Fibroblast of lung (primary cell): ENCODE data around the gene MYLK3. TPM values are rescaled to one million over a fixed set of nuclear protein-coding genes. Genes with fewer than 3 reads are reported as not detected.
"Not testable (repeated sequence)": the region's sequence is repeated elsewhere in the genome, so short reads cannot be mapped to it uniquely, and the experiment has no call there.

Experiments used
- DNase-seq, 2 donors: peaks; one replicate each; pipeline versions ENCODE4 v3.0.0 to v3.0.0-alpha.2; 2010; ENCODE audit warnings: low read depth in 2 of 2
- H2AFZ ChIP-seq: 2 replicates; pipeline ENCODE4 v1.5.1; 2012; ENCODE audit warnings: low read length, control low read depth, inconsistent platforms
- H3K27ac ChIP-seq: 2 replicates; pipeline ENCODE4 v1.5.1; 2011; ENCODE audit warnings: low read length, control low read depth; ENCODE audit not compliant: insufficient read depth
- H3K27me3 ChIP-seq: 2 replicates; pipeline ENCODE4 v1.5.1; 2011; ENCODE audit warnings: mild to moderate bottlenecking, low read length; ENCODE audit not compliant: control insufficient read depth, insufficient read depth
- H3K36me3 ChIP-seq: 2 replicates; pipeline ENCODE4 v1.5.1; 2011; ENCODE audit warnings: low read length; ENCODE audit not compliant: control insufficient read depth, insufficient read depth
- H3K4me1 ChIP-seq: 2 replicates; pipeline ENCODE4 v1.5.1; 2011; ENCODE audit warnings: low read length; ENCODE audit not compliant: control insufficient read depth, insufficient read depth; ENCODE audit errors: extremely low read depth
- H3K4me2 ChIP-seq: 2 replicates; pipeline ENCODE4 v1.5.1; 2011; ENCODE audit warnings: low read length, control low read depth; ENCODE audit not compliant: insufficient read depth; ENCODE audit errors: extremely low read depth
- H3K4me3 ChIP-seq, 4 experiments: fragments of 200-600 bp in 1 of 4; sonication (generic) in 1 of 4; replicated peaks in 1 of 4; 2 replicates each; pipeline ENCODE4 v1.5.1; 2011 to 2016; ENCODE audit warnings: low read length in 4 of 4, low read depth in 3 of 4, mild to moderate bottlenecking in 3 of 4, control low read depth in 2 of 4, inconsistent platforms in 1 of 4, mixed read lengths in 1 of 4; ENCODE audit not compliant: insufficient read depth in 1 of 4; ENCODE audit errors: control extremely low read depth in 1 of 4
- H3K79me2 ChIP-seq: 2 replicates; pipeline ENCODE4 v1.5.1; 2012; ENCODE audit warnings: mild to moderate bottlenecking, low read length, inconsistent platforms; ENCODE audit not compliant: control insufficient read depth, insufficient read depth
- H3K9ac ChIP-seq: 2 replicates; pipeline ENCODE4 v1.5.1; 2011; ENCODE audit warnings: mild to moderate bottlenecking, low read length, control low read depth; ENCODE audit not compliant: insufficient read depth
- H3K9me3 ChIP-seq: 2 replicates; pipeline ENCODE4 v1.5.1; 2012; ENCODE audit warnings: low read depth, low read length; ENCODE audit not compliant: control insufficient read depth, insufficient read depth
- H4K20me1 ChIP-seq: 2 replicates; pipeline ENCODE4 v1.5.1; 2011; ENCODE audit warnings: low read length; ENCODE audit not compliant: control insufficient read depth, insufficient read depth; ENCODE audit errors: extremely low read depth
- EZH2 ChIP-seq: IDR thresholded peaks from 2 replicates; pipeline ENCODE4 v1.5.1; 2012; ENCODE audit warnings: low read length, control low read depth, mild to moderate bottlenecking; ENCODE audit errors: missing control alignments
- polyA plus RNA-seq, 2 donors: library from polyadenylated mRNA; depleted of rRNA in 1 of 2; stranded (reverse) in 1 of 2; unstranded in 1 of 2; fragments of >200 nt; gene quantifications; 2 replicates each; pipeline ENCODE4 v1.2.1, GENCODE V29; 2011 to 2012; ENCODE audit warnings: missing spikeins in 1 of 2
- total RNA-seq: library from RNA; depleted of rRNA; stranded (reverse); fragments of >200 nt; gene quantifications from 2 replicates; pipeline ENCODE4 v1.2.1, GENCODE V29; 2014
- TF ChIP-seq, protein P1 (sequence below), 2 donors: IDR thresholded peaks in 1 of 2; conservative IDR thresholded peaks in 1 of 2; 1 replicate in 1 of 2; 2 replicates in 1 of 2; pipeline ENCODE4 v1.5.1; 2011 to 2012; ENCODE audit warnings: low read length in 2 of 2, control low read depth in 1 of 2, inconsistent platforms in 1 of 2, low read depth in 1 of 2, mild to moderate bottlenecking in 1 of 2

MYLK3 gene
- total and polyA plus RNA-seq, 2 donors (not counting 1 experiment from before 2014, with no cell fraction given) = 0.07 to 0.17 TPM

DNA sequence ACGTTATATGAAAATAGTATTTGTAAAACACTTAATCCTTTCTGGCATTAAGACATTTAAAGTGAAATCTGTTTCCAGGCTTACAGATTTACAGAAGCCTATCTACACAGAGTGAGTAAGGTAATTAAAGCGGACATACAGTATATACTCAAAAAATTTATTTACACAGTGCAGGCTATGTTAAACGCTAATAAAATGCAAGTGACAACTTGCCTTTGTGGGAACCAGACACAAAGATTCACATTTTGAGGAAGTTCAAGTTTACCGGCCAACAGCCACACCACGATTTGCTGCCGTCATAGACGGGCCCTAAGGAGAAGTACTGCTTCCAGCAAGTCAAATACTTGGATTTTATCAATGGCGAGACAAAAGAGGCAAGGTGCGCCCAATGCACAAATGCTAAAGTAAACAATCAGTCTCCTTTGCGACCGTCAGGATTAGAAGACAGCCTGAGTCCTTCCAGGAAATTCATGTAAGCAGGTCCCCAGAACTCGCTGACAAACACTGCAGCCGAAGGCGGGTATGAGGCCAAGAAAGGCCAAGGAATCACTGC is 60.0 kb downstream of the MYLK3 start:
- Histone ChIP-seq H3K4me2 (peak overlapping the region; percentile 68), H4K20me1 (peaks cover 1% of the 10 kb centered on the region), H2AFZ (peak overlapping the region; percentile 91), H3K9me3 (no peaks in the 10 kb centered on the region), H3K9ac (peak overlapping the region; percentile 98), H3K36me3 (no peaks in the 10 kb centered on the region), H3K79me2 (peaks cover 74% of the 10 kb centered on the region), H3K4me3 (peak overlapping the region; percentile 77 to 98 (median 94)), H3K4me1 (no peaks in the 10 kb centered on the region), H3K27ac (peak overlapping the region; percentile 99), H3K27me3 (no peaks in the 10 kb centered on the region)
- TF ChIP-seq, protein P1, sequence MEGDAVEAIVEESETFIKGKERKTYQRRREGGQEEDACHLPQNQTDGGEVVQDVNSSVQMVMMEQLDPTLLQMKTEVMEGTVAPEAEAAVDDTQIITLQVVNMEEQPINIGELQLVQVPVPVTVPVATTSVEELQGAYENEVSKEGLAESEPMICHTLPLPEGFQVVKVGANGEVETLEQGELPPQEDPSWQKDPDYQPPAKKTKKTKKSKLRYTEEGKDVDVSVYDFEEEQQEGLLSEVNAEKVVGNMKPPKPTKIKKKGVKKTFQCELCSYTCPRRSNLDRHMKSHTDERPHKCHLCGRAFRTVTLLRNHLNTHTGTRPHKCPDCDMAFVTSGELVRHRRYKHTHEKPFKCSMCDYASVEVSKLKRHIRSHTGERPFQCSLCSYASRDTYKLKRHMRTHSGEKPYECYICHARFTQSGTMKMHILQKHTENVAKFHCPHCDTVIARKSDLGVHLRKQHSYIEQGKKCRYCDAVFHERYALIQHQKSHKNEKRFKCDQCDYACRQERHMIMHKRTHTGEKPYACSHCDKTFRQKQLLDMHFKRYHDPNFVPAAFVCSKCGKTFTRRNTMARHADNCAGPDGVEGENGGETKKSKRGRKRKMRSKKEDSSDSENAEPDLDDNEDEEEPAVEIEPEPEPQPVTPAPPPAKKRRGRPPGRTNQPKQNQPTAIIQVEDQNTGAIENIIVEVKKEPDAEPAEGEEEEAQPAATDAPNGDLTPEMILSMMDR (conservative IDR thresholded peaks at IDR 0.05 in 1 of 2, IDR thresholded peaks at IDR 0.05 in 1 of 2; ENCODE audit: low read depth in 1 of 2, low read length in 2 of 2) = peak in 1 of 2 donors; percentile 15
- TF ChIP-seq EZH2 = no peak
- peak in 1 of 2 donors; percentile 35 for DNase-seq

DNA sequence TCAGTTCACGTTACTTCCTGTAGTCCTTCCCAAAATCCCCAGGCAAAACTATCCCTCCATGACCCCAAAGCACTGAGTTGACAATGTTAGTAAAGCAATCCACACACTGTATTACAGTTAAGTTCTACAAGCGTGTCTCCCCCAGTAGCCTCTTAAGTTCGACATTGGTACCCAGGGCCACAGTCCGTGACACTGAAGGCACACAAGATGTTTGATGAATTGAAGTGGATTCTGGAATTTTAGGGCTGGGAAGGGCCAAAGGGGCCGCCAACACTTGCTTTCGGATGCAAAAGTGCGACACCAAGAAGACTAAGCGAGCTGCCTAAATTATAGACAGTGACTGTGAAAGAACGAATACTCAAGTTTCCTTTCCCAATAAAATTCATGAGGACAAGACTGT is 60.7 kb downstream of the MYLK3 start:
- DNase-seq = no peak
- Histone ChIP-seq H3K9me3 (no peaks in the 10 kb centered on the region), H3K27me3 (no peaks in the 10 kb centered on the region), H3K4me1 (no peaks in the 10 kb centered on the region), H3K4me3 (peak overlapping the region; percentile 77 to 98 (median 94)), H2AFZ (no peak overlapping the region), H3K9ac (no peak overlapping the region), H3K4me2 (peak overlapping the region; percentile 68), H4K20me1 (peaks cover 1% of the 10 kb centered on the region), H3K27ac (no peak overlapping the region), H3K79me2 (peaks cover 75% of the 10 kb centered on the region), H3K36me3 (no peaks in the 10 kb centered on the region)
- TF ChIP-seq, protein P1 (conservative IDR thresholded peaks at IDR 0.05 in 1 of 2, IDR thresholded peaks at IDR 0.05 in 1 of 2; ENCODE audit: low read depth in 1 of 2, low read length in 2 of 2) = no peak
- TF ChIP-seq EZH2 = no peak

DNA sequence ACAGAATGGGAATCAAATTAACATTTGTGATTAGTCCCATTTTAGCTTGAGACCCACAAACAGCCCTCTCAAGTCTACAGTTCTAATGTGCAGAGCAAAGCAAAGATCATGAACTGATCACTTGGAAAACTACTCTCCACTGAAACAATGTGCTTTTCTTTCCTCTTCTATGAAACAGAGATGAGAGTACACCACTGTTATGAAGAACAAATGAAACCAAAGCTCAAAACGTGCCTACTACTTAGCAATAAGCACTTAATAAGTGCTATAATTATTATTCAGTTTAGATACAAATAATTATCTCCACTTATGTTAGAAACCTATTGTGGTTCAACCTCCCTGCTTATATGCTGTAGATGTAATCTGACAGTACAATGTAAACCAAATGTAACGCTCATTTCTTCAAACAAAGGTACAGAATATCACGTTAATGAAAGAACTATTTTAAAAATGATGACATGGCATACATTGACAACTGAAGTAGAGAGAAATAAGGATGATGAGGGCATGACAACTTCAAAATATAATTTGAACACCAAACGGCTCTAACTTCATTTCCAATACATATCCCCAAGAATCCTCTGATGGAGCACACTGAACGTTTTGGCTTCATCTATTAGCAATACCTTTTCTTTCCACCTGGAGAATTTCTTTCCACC is 61.2 kb downstream of the MYLK3 start:
- DNase-seq = no peak
- H3K27ac ChIP-seq = no peak overlapping the region
- H3K9ac ChIP-seq = no peak overlapping the region
- peaks cover 1% of the 10 kb centered on the region for H4K20me1 ChIP-seq
- peak overlapping the region; percentile 68 for H3K4me2 ChIP-seq
- no peak for TF ChIP-seq EZH2
- TF ChIP-seq, protein P1 (conservative IDR thresholded peaks at IDR 0.05 in 1 of 2, IDR thresholded peaks at IDR 0.05 in 1 of 2; ENCODE audit: low read depth in 1 of 2, low read length in 2 of 2) = no peak
- H3K4me3 ChIP-seq = peak overlapping the region in 3 of 4 experiments; percentile 91 to 98 (median 97)
- no peaks in the 10 kb centered on the region for H3K27me3 ChIP-seq
- H3K79me2 ChIP-seq = peaks cover 77% of the 10 kb centered on the region
- no peaks in the 10 kb centered on the region for H3K4me1 ChIP-seq
- H3K36me3 ChIP-seq = no peaks in the 10 kb centered on the region
- no peaks in the 10 kb centered on the region for H3K9me3 ChIP-seq
- no peak overlapping the region for H2AFZ ChIP-seq

DNA sequence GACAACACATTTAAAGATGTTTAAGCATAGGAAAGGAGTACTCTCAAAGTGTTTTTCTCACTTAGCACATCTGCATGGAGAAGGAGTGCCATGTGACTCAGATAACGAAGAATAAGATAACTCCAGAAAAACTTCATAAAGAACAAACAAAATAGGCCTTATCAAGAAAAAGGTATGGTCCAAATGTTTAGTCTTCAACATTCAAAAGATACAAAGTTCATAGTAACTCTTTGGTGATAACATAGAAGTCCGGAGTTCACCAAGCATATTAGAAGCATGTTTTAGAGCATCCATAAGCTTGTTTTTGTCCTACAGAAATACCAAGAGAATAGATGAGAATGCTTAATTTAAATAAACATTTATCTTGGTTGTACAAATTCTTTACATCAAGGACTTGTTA is 66.3 kb downstream of the MYLK3 start:
- not testable (repeated sequence) for H4K20me1 ChIP-seq, H3K36me3 ChIP-seq, H3K4me1 ChIP-seq, H3K27ac ChIP-seq, H3K27me3 ChIP-seq, H3K4me2 ChIP-seq, H3K4me3 ChIP-seq, DNase-seq, H2AFZ ChIP-seq, H3K9me3 ChIP-seq, H3K9ac ChIP-seq
- peaks cover 40% of the 10 kb centered on the region for H3K79me2 ChIP-seq
